ENCODE data around the gene AGPS. TPM values are rescaled to one million over a fixed set of nuclear protein-coding genes. Genes with fewer than 3 reads are reported as not detected.

AGPS gene
- total and polyA plus RNA-seq, 10 of the 15 experiments (the other 5 are each of a cell fraction or from before 2014, with no cell fraction given), result 7.9 to 54.2 (median 38.7) TPM

- TF ChIP-seq ZBTB11 (CRISPR knock-in tag; IDR thresholded peaks at IDR 0.05) (no peak), USF1 (IDR thresholded peaks at IDR 0.05; ENCODE audit: borderline replicate concordance, extremely low read length, insufficient read depth, low read depth, low read length) (no peak), RAD21 (IDR thresholded peaks at IDR 0.05; ENCODE audit: insufficient read depth, low read depth, low read length) (no peak), YBX1 (IDR thresholded peaks at IDR 0.05) (no peak), EP300 (IDR thresholded peaks at IDR 0.05; ENCODE audit: borderline replicate concordance in 1 of 2, control insufficient read depth in 1 of 2, low read depth in 2 of 2, low read length in 2 of 2) (no peak), WRNIP1 (IDR thresholded peaks at IDR 0.05; ENCODE audit: borderline replicate concordance, low read depth, low read length) (no peak), EED (IDR thresholded peaks at IDR 0.05; ENCODE audit: low read depth) (no peak), MAX (IDR thresholded peaks at IDR 0.05; ENCODE audit: low read depth, low read length) (no peak), CEBPB (IDR thresholded peaks at IDR 0.05; ENCODE audit: borderline replicate concordance in 1 of 2, low read depth in 2 of 2, low read length in 2 of 2) (no peak), GATAD2B (conservative IDR thresholded peaks at IDR 0.05; ENCODE audit: low read depth) (no peak)
Measured at GRCh38 chr2:177474998-177475397, 82.4 kb downstream of the AGPS start (continued).
